Measurements from ENCODE around the gene TLR10.
"Not testable (repeated sequence)": the region's sequence is repeated elsewhere in the genome, so short reads cannot be mapped to it uniquely, and the experiment has no call there.

TLR10 gene

GRCh38 chr4:38775326-38775725, 7.5 kb downstream of the TLR10 start:
- Histone ChIP-seq H3K4me1 (ENCODE audit: low read length) (no peaks in the 10 kb centered on the region), H3K9me2 (replicated peaks; ENCODE audit: insufficient read depth, low read length) (no peaks in the 10 kb centered on the region), H3K27ac (ENCODE audit: low read length) (no peak overlapping the region), H3K9me3 (replicated peaks; ENCODE audit: insufficient read depth, low read length) (no peaks in the 10 kb centered on the region), H2AFZ (ENCODE audit: low read length) (no peak overlapping the region), H3F3A (ENCODE audit: insufficient read depth, low read length) (no peaks in the 10 kb centered on the region), H4K20me1 (ENCODE audit: insufficient read depth, low read length) (no peaks in the 10 kb centered on the region), H3K4me2 (ENCODE audit: low read depth, low read length) (no peak overlapping the region), H3K36me3 (replicated peaks; ENCODE audit: insufficient read depth, low read length) (no peaks in the 10 kb centered on the region), H3K79me2 (ENCODE audit: low read length) (no peaks in the 10 kb centered on the region), H3K4me3 (ENCODE audit: low read length) (no peak overlapping the region), H3K9ac (ENCODE audit: low read length) (no peak overlapping the region), H3K27me3 (replicated peaks; ENCODE audit: insufficient read depth, low read length) (no peaks in the 10 kb centered on the region)
- DNase-seq = no peak
- no peak for TF ChIP-seq EZH2 (optimal IDR thresholded peaks at IDR 0.05; ENCODE audit: low read depth, low read length)
- no peak for TF ChIP-seq CTCF (IDR thresholded peaks at IDR 0.05; ENCODE audit: low read length)
- no peak for TF ChIP-seq EZH2phosphoT487 (IDR thresholded peaks at IDR 0.05; ENCODE audit: low read length)

- Histone ChIP-seq H3F3A (ENCODE audit: insufficient read depth, low read length) (no peaks in the 10 kb centered on the region), H3K36me3 (replicated peaks; ENCODE audit: insufficient read depth, low read length) (no peaks in the 10 kb centered on the region), H3K4me1 (ENCODE audit: low read length) (no peaks in the 10 kb centered on the region), H3K79me2 (ENCODE audit: low read length) (no peaks in the 10 kb centered on the region), H3K4me3 (ENCODE audit: low read length) (no peak overlapping the region), H3K9ac (ENCODE audit: low read length) (no peak overlapping the region), H3K4me2 (ENCODE audit: low read depth, low read length) (no peak overlapping the region), H3K9me2 (replicated peaks; ENCODE audit: insufficient read depth, low read length) (no peaks in the 10 kb centered on the region), H2AFZ (ENCODE audit: low read length) (no peak overlapping the region), H3K27me3 (replicated peaks; ENCODE audit: insufficient read depth, low read length) (no peaks in the 10 kb centered on the region), H4K20me1 (ENCODE audit: insufficient read depth, low read length) (no peaks in the 10 kb centered on the region), H3K27ac (ENCODE audit: low read length) (no peak overlapping the region), H3K9me3 (replicated peaks; ENCODE audit: insufficient read depth, low read length) (no peaks in the 10 kb centered on the region)
- TF ChIP-seq CTCF (IDR thresholded peaks at IDR 0.05; ENCODE audit: low read length) = no peak
- TF ChIP-seq EZH2 (optimal IDR thresholded peaks at IDR 0.05; ENCODE audit: low read depth, low read length) = no peak
- no peak for TF ChIP-seq EZH2phosphoT487 (IDR thresholded peaks at IDR 0.05; ENCODE audit: low read length)
- DNase-seq = no peak
These were observed 8.4 kb downstream of the TLR10 start for GRCh38 chr4:38774181-38774955.

GRCh38 chr4:38770281-38770680, 12.5 kb downstream of the TLR10 start:
- not testable (repeated sequence) for H3K36me3 ChIP-seq (replicated peaks; ENCODE audit: insufficient read depth, low read length); H3K79me2 ChIP-seq (ENCODE audit: low read length); H3K4me1 ChIP-seq (ENCODE audit: low read length); H3K9me3 ChIP-seq (replicated peaks; ENCODE audit: insufficient read depth, low read length); H3K4me2 ChIP-seq (ENCODE audit: low read depth, low read length); H3K4me3 ChIP-seq (ENCODE audit: low read length); H3F3A ChIP-seq (ENCODE audit: insufficient read depth, low read length); H3K27ac ChIP-seq (ENCODE audit: low read length); DNase-seq; H3K9me2 ChIP-seq (replicated peaks; ENCODE audit: insufficient read depth, low read length); H2AFZ ChIP-seq (ENCODE audit: low read length); H4K20me1 ChIP-seq (ENCODE audit: insufficient read depth, low read length); H3K9ac ChIP-seq (ENCODE audit: low read length); H3K27me3 ChIP-seq (replicated peaks; ENCODE audit: insufficient read depth, low read length)

GRCh38 chr4:38769857-38770256, 12.9 kb downstream of the TLR10 start:
- TF ChIP-seq CTCF (IDR thresholded peaks at IDR 0.05; ENCODE audit: low read length) (no peak), EZH2phosphoT487 (IDR thresholded peaks at IDR 0.05; ENCODE audit: low read length) (no peak), EZH2 (optimal IDR thresholded peaks at IDR 0.05; ENCODE audit: low read depth, low read length) (no peak)
- Histone ChIP-seq H3K9me2 (replicated peaks; ENCODE audit: insufficient read depth, low read length) (no peaks in the 10 kb centered on the region), H3K4me1 (ENCODE audit: low read length) (no peaks in the 10 kb centered on the region), H3K79me2 (ENCODE audit: low read length) (no peaks in the 10 kb centered on the region), H2AFZ (ENCODE audit: low read length) (no peak overlapping the region), H3K27me3 (replicated peaks; ENCODE audit: insufficient read depth, low read length) (no peaks in the 10 kb centered on the region), H3K4me3 (ENCODE audit: low read length) (no peak overlapping the region), H3F3A (ENCODE audit: insufficient read depth, low read length) (no peaks in the 10 kb centered on the region), H4K20me1 (ENCODE audit: insufficient read depth, low read length) (no peaks in the 10 kb centered on the region), H3K36me3 (replicated peaks; ENCODE audit: insufficient read depth, low read length) (no peaks in the 10 kb centered on the region), H3K9me3 (replicated peaks; ENCODE audit: insufficient read depth, low read length) (no peaks in the 10 kb centered on the region), H3K4me2 (ENCODE audit: low read depth, low read length) (no peak overlapping the region), H3K27ac (ENCODE audit: low read length) (no peak overlapping the region), H3K9ac (ENCODE audit: low read length) (no peak overlapping the region)
- DNase-seq = no peak
